CMK (cell line): Measurements from ENCODE around the gene NCAN.
"Not testable (repeated sequence)": the region's sequence is repeated elsewhere in the genome, so short reads cannot be mapped to it uniquely, and the experiment has no call there.

Source experiments
- DNase-seq: peaks from one replicate; pipeline ENCODE4 v3.0.0-alpha.2; 2010; ENCODE audit warnings: low read depth

The NCAN gene

DNA sequence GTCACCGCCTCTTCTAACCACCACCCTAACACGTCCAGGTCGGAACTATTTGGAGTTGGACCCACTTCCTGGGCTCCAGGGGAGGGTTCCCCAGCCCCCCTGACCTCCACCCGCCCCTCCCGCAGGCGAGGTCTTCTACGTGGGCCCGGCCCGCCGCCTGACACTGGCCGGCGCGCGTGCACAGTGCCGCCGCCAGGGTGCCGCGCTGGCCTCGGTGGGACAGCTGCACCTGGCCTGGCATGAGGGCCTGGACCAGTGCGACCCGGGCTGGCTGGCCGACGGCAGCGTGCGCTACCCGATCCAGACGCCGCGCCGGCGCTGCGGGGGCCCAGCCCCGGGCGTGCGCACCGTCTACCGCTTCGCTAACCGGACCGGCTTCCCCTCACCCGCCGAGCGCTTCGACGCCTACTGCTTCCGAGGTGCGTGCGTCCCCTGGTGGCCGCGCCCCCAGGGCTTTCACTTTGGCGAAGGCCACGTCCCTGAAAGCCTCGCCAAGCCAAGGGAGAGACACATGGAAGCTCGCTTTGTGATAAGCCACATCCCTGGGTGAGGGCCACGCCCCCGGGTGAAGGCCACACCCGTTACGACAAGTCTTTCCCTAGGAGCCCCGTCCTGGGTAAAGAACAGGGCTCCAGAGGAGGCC lies 13.2 kb downstream of the NCAN start:
- no peak for DNase-seq

DNA sequence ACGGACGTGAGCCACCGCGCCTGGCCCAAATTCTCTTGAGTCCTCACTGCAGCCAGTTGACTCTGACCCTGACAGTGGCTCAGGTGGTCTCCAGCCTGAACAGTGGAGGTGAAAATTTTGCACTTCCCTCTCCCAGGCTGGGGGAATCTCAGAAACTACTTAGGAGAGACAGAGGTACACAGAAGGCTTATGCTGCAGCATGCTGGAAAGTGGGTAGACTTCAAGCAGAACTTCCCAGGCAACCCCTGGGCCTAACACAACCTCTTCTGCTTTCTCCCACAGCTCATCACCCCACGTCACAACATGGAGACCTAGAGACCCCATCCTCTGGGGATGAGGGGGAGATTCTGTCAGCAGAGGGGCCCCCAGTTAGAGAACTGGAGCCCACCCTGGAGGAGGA lies 14.4 kb downstream of the NCAN start:
- DNase-seq = no peak

DNA sequence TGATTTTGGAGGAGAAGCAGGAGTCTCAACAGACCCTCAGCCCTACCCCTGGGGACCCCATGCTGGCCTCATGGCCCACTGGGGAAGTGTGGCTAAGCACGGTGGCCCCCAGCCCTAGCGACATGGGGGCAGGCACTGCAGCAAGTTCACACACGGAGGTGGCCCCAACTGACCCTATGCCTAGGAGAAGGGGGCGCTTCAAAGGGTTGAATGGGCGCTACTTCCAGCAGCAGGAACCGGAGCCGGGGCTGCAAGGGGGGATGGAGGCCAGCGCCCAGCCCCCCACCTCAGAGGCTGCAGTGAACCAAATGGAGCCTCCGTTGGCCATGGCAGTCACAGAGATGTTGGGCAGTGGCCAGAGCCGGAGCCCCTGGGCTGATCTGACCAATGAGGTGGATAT lies 14.9 kb downstream of the NCAN start:
- DNase-seq = no peak

DNA sequence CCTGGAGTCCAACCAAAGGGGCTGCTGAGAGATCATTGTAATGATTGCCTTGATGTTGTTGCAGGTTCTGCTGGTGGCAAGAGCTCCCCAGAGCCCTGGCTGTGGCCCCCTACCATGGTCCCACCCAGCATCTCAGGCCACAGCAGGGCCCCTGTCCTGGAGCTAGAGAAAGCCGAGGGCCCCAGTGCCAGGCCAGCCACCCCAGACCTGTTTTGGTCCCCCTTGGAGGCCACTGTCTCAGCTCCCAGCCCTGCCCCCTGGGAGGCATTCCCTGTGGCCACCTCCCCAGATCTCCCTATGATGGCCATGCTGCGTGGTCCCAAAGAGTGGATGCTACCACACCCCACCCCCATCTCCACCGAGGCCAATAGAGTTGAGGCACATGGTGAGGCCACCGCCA lies 15.5 kb downstream of the NCAN start:
- DNase-seq = no peak

DNA sequence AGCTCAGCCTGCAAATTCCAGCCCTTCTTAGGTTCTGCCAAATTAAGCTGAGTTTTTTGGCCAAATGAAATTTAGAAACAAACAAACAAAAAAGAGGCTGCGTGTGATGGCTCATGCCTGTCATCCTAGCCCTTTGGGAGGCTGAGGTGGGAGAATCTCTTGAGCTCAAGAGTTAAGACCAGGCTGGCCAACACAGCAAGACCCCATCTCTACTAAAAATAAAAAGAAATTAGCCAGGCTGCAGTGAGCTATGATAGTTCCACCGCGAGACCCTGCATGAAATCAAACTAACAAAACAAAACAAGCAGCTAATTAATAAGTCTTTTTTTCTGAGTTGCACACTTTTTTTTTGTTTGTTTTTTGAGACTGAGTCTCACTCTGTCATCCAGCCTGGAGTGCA lies 17.9 kb downstream of the NCAN start:
- DNase-seq = no peak

DNA sequence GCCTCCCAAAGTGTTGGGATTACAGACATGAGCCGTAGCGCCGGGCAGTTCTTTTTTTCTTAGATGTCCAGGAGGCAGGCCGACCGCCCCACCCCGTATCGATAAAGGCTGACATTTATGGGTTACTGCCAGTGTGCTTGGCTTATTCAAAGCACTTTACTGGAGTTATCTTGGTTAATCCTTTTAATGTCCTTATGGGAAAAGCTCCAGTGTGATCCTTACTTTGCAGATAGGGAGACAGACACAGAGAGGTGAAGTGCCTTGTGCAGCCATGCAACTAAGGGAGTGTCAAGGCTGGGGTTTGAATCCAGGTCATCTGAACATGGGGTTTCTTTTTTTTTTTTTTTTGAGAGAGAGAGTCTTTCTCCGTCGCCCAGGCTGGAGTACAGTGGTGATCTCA lies 19.2 kb downstream of the NCAN start:
- no peak for DNase-seq

DNA sequence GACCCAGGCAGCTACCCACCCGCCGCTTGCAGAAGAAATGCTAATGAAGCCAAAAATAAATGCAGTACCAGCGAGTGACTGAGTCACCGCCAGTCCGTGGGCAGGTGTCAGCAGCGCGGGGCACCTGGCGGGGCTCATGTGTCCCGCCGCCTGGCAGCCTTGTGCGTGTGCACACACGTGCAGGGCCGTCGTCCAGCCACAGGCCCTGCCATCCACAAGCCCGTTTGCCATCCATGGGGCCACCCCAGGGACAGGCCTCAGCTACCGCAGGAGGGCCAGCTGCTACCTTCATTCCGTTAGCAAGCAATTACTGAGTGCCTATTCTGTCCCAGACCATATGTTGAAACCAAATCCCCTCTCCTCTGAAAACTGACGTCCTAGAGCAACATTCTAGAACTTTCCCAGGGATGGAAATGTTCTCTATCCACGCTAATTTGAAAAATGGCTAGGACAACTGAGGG lies 20.5 kb downstream of the NCAN start:
- no peak for DNase-seq

DNA sequence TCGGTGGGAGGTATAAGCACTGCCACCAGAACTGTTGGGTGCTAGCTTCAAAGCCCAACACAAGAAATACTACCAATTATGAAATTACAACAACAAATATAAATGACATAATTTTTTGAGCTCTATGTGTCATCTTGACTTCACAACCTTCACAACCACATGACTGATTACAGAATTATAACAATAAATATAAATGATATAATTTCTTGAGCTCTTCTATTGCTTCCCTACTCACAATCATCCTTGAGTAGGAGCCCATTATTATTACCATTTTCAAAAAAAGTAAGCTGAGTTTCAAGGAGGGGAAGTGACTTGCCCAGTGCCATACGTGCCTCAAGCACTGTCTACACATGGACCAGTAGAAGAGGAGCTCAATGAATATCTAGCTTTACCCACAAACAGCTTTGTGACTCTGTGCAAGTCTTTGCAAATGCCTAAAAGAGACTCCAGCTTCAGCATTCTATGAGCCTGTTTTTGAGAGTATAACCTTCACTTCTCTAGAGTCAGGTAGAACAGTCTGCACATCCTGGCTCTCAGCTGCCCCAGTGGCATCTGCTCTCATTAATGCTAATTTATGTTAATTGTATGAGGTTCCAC lies 22.6 kb downstream of the NCAN start:
- DNase-seq = no peak

DNA sequence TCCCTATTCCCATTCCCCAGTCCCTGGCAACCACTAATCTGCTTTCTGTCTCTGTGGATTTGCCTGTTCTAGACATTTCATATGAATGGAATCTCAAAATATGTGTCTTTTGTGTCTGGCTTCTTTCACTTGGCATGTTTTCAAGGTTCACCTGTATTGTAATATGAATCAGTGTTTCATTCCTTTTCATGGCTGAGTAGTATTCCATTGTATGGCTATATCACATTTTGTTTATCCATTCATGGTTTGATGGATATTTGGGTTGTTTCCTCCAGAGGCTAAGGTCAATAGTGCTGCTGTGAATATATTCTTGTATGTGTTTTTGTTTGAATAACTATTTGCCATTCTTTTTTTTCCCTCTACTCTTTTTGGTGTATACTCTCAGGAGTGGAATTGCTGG lies 24.4 kb downstream of the NCAN start:
- no peak for DNase-seq

DNA sequence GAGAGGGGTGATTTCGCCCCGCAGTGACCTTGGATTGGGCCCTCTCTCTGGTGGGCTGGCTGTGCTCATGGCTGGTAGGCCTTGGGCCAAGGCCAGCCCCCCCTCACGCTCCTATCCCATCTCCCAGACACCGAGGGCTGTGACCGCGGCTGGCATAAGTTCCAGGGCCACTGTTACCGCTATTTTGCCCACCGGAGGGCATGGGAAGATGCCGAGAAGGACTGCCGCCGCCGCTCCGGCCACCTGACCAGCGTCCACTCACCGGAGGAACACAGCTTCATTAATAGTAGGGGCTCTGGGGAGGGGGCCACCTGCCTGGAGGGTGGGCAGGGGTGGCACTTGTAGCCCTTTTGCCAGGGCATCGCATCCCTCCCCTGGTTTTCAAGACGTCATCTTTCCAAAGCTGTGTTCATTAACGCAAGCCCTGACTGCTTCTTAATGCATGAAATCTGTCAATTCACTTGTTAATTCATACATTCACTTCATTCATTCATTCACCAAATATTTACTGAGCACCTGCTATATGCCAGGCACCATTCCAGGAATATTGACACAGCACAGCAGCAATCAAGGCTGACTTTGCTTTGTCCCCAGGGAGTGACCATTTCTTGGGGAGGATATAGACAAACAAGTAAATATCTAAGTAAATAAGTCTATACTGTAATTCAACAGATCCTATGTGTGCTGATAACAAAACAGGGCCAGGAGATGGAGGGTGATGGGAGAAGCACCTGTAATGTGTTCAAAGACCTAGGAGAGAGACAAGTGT lies 26.6 kb downstream of the NCAN start:
- no peak for DNase-seq

DNA sequence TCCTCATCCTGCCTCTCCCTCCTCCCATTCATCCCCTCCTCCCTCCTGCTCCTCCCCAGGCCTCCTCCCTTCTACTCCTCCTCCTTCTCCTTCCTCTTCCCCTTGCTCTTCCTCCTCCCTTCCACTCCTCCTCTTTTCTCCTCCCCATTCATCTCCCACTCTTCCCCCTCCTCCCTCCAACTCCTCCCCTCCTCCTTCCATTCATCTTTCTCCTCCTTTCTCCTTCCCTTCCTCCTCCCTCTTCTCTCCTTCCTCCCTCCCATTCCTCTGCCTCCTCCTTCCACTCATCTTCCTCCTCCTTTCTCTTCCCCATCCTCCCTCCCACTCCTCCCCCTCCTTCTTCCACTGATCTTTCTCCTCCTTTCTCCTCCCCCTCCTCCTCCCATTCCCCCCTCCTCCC lies 27.9 kb downstream of the NCAN start:
- DNase-seq = no peak

DNA sequence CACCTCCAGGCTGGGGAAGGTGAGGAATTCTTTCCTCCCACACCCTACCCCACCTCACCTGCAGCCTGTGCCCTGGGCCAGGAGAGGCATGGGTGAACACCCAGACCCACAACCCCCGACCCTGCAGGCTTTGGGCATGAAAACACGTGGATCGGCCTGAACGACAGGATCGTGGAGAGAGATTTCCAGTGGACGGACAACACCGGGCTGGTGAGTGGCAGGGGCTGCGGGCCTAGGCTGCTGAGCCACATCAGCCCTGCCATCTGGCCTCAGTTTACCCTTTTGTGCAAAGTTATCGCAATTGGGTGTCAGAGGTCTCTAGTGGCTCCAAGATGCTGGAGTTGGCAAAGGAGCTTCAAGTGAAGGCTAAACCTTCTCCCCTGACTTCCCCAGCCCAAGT lies 28.7 kb downstream of the NCAN start:
- DNase-seq = no peak

DNA sequence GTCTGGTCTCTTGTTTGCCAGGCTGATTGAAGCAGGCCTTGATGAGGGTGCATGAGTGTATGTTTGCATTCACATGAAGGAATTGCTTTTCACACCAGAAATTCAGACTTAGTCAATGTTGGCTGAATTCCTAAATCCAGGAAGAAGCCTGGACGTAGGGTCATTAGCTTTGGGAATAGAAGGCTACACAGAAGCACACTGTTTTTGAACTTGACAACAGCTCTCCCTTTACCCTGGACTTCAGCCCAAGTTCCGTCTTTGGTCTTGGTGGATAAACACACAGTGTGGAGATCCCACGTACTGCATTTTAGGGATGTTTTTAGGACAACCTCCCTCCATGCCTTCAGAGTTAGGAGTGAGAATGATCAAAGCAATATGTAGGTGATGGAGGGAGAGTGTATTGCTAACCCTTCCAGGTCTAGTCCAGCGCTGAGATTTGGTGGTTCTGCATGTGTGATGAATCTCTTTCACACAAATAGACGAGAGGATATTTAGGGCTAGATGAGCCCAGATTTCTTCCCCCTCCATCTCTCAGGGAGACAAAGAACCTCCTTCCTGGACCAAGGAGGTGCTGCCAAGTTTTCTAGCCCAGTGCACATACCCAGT lies 38.5 kb downstream of the NCAN start:
- DNase-seq = no peak

DNA sequence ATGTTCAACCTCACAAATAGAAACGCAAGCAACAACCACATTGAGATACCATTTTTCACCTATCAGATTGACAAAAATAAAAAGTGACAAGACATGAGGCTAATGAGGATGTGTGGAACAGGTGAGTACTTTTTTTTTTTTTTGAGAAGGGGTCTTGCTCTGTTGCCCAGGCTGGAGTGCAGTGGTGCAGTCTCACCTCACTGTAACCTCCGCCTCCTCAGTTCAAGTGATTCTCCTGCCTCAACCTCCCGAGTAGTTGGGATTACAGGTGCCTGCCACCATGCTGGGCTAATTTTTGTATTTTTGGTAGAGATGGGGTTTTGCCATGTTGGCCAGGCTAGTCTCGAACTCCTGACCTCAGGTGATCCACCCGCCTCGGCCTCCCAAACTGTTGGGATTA lies 41.7 kb downstream of the NCAN start:
- DNase-seq = not testable (repeated sequence)

DNA sequence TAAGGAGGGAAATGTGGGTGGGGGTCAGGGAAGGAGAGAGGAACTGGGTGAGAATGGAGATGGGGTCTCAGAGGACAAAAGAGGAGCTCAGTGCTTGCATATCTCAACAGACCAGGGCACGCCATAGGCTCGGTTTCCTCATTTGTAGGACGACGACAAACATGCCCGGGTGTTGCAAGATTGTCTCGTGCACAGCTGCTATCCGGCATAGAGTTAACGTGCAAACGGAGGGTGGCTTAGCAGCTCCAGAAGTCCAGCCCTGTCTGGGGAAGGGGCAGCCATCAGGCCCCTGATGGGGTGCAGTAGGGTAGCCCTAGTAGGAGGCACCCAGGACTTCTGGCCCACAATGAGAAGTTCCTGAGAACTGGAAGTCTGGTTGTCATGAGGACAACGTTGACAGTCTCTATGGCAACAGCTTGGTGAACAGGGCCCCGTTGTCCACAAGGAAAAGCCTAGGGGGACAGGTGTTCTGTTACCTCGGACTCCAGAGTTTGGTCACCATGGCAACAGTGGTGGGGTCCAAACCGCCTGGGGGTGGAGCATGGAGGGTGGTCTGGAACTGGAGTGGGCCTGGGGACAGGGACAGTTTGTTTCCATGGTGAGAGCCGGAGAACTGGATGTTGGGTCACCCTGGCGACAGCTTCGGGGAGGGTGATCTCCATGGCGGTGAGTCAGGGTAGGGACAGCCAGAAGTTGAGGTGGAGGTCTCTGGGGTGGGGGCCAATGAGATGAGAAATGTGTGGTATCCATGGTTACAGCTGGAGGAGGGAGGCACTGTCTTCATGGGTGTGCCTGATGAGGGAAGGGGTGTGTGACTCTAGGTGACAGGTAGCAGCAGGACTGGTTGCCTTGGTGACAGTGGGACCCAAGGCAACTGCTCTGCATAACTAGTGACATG lies 44.6 kb downstream of the NCAN start:
- DNase-seq = no peak

DNA sequence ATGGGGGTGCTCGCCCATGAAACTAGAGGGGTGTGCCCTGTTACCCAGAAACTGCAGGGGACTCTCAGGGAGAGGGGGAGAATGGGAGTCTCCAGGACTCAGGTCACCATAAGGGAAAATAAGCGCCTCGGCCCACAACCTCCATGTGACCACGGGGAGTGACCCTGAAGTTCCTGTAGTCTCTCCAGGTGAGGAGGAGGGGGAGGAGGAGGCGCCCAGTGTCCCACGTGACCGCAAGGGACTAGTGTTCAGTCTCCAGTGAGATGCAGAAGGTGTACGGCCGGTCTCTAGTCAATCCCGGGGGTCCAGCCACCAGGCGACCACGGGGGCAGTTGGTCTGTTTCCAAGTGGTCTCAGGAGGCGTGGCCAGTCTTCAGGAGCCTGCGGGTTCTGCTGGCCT lies 45.4 kb downstream of the NCAN start:
- DNase-seq = no peak

DNA sequence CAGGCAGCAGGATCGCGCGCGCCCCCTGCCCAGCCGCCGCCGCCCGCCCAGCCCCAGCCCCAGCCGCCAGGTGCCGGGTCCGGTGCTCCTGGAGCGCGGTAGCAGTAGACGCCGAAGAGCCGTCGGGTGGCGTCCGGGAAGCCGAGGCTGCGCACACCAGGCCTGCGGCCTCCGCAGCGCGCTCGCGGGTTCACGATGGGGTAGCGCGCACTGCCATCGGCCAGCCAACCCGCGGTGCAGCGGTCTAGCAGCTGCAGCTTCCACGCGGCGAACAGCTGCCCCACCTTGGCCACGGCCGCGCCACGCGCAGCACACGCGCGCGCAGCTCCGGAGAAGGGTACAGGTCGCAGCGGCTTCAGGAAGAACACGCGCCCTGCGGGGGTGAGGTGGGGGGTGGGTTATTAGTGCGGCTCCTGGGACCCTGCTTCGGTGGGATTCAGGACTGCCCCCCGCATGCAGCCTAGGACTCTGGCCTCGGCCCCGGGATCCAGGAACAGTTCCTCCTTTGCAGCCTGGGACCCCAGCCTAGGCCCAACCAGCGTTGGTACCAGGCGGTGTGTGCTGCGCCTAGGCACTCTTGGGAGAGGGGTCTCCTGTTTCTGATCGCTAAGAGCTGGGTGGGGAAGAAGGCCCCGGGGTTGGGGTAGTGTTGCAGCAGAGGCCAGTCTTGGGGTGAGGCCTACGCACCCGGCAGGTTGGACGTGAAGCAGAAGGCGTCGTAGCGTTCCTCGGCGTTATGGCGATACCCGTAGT lies 46.3 kb downstream of the NCAN start:
- no peak for DNase-seq

DNA sequence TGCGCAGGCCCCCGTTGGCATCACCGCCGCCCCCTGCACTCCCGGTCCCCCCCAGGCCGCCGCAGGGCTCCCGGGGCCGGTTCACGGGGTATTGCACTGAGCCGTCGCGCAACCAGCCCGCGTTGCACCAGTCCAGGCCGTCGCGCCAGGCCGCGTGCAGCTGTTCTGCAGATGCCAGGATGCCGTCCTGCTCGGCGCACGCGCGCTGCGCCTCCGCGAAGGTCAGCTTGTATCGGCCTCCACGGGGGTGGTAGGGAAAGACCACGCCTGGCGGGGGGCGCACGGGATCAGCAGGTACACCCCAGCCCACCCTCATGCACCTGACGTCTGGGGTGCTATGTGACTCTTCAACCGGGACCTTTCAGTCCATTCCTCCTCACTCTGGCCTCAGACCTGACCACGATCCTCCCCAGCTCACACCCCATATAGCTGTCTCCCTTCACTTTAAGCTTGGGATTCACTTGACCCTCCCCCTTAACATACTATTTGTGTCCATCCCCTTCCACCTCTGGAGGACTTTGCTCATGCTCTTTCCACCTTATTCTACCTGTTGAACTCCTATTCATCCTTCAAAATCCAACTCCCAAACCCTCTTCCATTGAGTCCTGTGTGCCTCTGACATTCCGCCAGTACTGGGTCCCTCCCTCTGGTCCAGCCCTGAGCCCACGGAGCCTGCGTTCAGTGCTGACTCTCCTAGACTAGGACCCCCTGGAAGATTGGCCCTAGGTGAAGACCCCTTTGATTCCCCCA lies 47.0 kb downstream of the NCAN start:
- DNase-seq = no peak

DNA sequence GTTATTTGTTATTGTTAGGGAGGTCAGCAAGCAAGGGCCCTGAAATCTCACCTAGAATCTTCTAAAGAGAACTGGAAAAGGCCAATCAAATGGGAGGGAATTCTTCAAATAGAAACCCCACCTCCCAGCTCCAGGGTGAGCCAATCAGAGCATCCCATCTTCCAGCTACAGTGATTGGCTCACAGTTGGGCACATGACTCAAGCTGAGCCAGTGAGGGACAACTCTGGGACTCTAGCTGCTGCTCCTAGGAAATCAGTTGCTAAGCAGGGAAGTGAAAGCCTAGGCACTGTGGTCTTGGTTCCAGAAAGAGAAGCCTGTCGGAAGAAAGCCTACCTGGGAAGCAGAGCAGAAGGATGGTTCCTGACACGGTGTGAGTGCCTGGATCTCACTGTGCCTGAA lies 48.0 kb downstream of the NCAN start:
- DNase-seq = peak; percentile 14

DNA sequence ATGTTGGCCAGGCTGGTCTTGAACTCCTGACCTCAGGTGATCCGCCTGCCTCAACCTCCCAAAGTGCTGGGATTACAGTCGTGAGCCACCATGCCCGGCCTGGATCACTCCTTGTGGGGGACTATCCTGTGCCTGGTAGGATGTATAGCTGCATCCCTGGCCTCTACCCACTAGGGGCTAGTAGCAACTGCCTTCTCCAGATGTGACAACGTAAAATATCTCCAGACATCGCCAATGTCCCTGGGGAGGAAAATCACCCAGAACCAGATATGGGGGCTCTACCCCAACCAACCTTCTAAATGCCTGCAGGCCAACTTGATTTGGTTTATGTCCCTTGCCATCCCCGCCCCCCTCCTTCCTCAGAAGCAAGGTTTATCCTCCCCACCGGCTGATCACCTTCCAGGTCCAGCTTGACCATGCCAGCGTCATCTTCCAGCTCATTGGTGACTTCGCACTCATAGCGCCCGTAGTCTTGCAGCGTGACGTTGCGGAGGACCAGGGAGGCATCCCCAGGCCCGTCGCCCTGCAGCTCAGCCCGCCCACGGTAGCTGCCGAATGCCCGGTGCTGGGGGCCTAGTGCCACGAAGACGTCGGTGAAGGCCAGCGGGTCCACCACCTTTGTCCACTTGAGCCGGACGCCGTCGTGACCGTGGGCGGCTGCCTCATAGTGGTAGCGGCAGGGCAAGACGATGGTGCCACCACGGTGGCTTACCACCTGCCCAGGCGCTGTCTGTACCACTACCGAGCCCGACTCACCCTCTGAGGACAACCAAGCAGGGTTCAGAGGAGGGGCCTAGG lies 48.9 kb downstream of the NCAN start:
- no peak for DNase-seq
